Stimulated activated CD4-positive, alpha-beta T cell treated with anti-CD3 and anti-CD28 coated beads, Interleukin-1b, Interleukin-23, amount 100 ng/mL, for 4 hours (primary cell): ENCODE data around the gene TGFB1.

Source experiments
- DNase-seq, 2 donors: peaks; one replicate each; pipeline ENCODE4 v3.0.0-alpha.2; 2020; ENCODE audit warnings: low read depth in 2 of 2

The TGFB1 gene

DNA sequence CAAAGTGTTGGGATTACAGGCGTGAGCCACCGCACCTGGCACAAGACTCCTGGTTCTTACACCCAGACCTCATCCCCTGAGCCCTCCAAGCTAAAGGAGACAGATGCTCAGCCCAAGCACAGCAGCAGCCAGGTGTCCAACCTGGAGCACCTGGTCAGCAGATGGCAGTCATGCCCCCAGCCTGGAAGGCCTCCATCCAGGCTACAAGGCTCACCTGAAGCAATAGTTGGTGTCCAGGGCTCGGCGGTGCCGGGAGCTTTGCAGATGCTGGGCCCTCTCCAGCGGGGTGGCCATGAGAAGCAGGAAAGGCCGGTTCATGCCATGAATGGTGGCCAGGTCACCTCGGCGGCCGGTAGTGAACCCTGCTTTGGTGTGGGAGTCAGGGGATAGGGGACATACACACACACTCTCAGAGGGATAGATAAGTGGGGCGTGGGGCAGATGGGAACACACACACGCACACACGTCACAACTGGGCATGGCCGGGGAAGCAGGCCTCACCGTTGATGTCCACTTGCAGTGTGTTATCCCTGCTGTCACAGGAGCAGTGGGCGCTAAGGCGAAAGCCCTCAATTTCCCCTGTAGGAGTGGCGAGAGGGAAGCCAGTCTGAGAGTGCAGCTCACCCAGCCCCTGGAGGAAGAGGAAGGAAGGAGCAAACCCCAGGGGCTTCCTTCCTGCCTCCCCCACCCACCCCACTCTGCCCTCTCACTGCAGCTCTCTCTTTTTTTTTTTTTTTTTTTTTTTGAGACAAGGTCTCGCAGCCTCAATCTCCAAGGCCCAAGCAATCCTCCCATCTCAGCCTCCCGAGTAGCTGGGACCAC is 11.8 kb downstream of the TGFB1 start:
- no peak for DNase-seq

DNA sequence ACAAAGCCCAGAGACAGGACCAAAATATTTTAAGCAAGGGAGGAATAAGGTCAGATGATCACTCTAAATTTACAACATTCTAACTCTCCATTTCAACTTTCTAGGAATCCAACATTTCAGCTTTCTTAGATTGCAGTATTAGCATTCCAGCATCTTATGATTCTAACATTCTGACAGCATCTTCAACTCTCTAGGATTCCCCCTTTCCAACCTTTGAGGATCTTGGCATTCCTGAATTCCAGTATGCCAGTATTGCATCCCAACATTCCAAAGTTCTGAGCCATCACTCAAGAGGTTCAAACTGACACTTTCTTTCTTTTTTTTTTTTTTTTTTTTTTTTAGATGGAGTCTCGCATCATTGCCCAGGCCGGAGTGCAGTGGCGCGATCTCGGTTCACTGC is 13.8 kb downstream of the TGFB1 start:
- no peak for DNase-seq

DNA sequence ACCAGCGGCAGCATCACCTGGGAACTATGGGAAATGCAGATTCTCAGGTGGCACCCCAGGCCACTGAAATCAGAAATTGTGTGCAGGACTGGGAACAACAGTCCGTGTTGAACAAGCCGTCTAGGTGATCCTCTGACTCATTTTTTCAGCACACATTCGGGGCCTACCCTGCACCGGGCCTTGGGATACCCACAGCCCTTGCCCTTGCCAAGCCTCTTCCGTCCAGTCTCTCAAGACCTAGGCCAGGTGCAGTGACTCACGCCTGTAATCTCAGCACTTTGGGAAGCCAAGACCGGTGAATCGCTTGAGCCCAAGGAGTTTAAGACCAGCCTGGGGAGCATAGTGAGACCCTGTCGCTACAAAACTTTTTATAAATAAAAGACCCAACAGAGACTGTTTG is 18.3 kb downstream of the TGFB1 start:
- no peak for DNase-seq

DNA sequence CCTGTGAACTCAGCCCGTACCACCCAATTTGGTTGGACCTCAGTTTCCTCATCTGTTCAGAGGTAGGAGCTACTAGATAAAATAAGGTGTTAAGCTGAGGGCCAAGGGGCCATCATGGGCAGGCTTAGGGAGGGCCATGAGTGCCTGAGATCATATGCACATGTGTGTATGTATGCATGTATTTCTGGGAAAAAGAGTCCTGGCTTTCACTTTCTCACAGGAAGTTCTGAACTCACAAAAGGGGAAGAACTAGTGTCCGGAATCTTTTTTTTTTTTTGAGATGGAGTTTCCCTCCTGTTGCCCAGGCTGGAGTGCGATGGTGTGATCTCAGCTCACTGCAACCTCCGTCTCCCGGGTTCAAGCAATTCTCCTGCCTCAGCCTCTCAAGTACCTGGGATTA is 18.9 kb downstream of the TGFB1 start:
- no peak for DNase-seq

DNA sequence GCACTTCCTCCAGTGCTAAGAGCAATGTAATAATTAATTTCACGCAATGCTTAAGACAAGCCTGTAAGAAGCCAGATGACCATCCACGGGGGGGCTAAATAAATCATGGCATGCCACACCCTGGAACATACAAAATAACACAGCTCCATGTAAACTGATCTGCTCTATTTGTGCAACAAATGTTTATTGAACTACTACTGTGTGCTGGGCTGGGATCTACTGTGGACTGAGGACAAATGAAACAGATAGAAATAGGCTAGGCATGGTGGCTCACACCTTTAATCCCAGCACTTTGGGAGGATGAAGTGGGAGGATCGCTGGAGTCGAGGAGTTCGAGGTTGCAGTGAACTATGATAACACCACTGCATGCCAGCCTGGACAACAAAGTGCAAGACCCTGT is 21.3 kb downstream of the TGFB1 start:
- DNase-seq, result no peak

DNA sequence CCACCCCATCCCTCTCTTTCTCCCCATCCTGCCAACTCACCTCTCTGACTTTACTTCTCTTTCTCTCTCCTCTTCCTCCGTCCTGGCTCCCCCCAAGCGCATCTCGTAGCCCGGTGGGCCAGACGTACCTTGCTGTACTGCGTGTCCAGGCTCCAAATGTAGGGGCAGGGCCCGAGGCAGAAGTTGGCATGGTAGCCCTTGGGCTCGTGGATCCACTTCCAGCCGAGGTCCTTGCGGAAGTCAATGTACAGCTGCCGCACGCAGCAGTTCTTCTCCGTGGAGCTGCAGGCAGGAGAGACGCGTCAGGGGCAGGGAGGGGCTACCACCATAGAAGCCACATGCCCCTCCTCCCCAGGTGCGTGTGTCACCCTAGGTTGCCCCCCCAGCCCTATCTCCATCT is 21.7 kb downstream of the TGFB1 start:
- no peak for DNase-seq

DNA sequence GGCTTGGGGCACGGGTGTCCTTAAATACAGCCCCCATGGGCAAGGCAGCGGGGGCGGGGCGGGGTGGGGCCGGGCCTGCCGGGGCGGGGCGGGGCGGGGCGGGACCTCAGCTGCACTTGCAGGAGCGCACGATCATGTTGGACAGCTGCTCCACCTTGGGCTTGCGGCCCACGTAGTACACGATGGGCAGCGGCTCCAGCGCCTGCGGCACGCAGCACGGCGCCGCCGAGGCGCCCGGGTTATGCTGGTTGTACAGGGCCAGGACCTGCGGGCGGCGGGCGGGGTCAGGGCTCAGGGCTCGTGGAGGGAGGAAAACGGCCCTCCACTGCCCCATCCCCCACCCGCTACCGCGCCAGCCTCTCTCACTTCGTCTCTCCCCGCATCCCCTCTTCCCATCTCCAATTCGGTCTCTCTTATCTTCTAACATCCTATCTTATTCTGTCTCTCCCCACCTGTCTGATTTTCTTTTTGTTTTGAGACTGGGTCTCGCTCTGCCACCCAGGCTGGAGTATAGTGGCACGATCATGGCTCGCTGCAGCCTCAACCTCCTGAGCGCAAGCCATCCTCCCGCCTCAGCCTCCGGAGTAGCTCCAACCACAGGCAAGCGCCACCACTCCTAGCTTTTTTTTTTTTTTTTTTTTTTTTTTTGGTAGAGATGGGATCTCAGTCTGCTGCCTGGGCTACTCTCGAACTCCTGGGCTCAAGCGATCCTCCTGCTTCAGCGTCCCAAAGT is 22.6 kb downstream of the TGFB1 start:
- no peak for DNase-seq

DNA sequence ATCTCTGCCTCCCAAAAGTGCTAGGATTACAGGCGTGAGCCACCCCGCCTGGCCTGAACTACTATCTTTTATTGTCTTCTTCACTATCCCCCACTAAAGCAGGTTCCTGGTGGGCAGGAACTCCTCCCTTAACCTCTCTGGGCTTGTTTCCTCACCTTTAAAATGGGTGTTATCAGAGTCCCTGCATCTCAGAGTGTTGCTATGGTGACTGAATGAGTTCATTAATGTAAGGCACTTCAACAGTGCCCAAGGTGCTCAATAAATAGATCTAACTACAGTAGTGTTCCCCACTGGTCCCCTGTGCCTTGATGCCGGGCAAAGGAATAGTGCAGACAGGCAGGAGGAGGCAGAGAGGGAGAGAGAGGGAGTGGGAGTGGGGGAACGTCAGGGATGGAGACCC is 23.2 kb downstream of the TGFB1 start:
- DNase-seq, result no peak

DNA sequence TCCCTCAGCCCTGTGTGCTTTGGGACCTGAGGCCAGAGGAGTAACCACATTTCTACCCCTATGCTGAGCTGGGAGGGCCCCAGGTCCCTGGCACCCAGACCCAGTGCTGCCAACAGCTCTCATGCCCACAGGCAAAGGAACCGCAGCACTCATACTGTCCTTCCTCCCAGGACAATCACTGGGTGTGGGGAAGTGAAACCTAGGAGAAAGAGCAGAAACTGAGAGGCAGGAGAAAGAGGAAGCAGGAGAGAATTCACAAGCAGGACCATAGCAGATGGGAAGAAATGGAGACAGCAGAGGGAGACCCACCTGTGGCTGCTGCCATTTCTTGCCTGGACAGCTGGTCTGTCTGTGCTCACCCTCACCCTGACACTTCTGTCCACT is 24.9 kb downstream of the TGFB1 start:
- no peak for DNase-seq

DNA sequence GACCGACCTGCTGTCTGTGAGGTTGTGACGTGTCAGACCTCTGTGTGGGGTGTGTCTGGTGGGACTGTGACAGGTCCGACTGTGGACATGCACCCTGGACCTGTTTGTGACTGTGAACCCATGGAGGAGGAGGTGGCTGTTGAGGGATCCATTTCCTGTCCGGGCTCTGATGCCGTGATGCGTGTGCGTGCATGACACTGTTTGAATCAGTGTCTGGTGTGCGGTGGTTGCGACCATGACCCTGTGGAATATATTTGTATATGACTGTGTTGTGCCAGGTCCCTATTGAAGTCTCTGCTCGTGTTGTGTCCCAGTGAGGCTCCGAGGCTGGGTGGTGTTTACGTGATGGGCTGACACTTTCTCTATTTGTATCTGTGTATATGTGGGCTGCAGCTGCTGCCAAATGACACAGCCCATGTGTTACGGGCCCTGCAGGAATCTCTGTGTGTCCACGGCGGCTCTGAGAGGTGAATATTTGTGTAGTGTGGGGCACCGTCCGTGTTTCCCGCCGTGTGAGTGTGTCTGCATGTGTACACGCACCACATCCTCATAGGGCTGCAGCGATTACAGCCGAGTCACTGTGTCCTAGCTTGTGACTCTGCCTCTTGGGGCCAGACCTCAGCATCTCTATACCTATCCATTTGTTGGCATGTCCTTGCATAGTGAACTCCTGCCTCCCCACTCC is 25.4 kb downstream of the TGFB1 start:
- DNase-seq, result no peak

DNA sequence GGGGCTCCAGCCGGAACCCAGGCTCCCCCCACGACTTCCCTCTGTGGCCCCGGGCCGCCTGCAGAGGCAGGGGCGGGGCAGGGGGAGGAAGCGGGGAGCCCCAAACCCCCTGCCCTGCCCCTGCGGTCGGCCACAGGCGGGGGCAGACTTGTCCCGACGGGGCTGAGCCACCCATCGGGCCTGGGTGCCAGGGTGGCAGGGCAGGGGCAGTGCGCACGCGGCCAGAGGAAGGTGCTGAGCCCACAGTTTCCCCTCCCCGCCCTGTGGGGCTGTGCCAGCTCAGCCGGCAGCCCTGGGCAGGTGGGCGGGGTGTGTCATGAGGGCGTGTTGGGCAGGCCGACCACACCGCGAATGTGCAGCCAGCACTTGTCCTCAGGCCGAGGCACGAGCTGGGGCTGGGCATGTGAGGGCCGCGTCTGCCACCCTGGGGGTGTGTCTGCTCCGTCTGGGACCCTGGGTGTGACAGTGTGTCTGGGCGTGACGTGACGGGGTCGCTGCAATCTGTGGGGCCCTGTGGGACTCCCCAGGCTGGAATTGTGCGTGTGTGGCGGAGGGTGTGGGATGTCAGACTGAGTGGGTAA is 26.1 kb downstream of the TGFB1 start:
- peak; percentile 72 to 76 for DNase-seq

DNA sequence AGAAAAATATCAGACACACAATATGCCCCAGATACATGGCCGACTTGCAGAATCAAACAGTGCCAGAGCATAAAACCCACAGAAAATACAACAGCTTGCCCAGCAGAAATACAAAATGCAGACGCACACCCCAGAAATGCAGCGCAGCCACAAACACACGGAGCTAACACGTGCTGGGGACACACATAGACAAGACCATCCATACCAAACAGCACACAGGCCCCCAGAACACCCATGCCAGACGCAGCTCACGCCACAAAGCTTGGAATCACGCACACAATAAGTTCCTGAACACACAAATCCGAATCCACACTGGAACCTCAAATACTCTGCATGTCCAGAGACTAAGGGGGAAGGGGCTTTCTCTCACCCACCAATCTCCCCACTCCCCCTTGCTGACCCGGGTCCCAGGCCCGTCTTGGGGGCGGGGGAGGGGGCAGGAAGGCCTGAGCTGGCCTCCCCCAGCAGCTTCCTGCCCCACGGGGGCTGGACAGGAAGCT is 26.6 kb downstream of the TGFB1 start:
- DNase-seq, result no peak

DNA sequence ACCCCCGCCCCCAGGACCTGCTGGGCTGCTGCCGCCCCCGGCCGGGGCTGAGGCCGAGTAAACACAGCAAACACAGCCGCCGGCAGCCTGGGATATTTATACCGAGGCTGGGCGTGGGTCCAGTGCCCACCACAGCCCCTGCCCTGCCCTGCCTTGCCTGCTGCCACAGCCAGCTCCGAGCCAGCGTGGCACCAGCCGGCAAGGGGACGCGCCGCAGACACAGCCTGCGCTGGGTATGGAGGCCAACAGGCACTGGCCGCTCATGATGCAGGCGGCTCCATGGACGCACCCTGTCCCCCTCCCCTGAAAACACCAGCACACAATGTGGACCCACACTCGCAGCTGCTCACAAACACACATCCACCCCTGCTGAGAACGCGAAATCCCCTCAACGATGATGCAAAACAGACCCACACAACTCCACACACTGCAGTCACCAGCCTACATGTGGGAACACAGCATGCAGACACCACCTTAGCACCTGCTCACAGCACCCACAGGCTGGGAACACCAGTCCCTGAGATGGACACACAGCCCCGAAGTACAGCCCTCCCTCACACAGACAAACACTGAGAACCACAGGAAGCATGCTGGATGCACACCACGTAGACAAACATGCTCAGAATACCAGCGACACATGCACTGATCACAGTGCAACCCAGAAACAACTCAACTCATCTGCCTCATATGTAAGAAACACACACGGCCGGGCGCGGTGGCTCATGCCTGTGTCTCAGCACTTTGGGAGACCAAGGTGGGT is 27.6 kb downstream of the TGFB1 start:
- no peak for DNase-seq

DNA sequence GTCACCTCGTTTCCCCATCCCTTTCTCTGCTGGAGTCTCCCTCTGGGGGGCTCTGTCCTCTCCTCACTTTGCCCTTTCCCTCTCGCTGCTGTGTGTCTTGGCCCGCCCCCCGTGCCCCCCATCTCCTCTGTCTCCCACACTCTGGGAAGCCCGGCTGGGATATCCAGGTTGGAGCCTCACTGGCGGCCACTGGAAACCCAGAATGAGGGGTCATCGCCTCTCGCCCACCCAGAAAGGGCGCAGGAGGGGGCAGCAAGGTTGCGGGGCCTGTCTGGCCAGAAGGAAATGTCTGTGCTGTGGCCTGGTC is 28.1 kb downstream of the TGFB1 start:
- no peak for DNase-seq

DNA sequence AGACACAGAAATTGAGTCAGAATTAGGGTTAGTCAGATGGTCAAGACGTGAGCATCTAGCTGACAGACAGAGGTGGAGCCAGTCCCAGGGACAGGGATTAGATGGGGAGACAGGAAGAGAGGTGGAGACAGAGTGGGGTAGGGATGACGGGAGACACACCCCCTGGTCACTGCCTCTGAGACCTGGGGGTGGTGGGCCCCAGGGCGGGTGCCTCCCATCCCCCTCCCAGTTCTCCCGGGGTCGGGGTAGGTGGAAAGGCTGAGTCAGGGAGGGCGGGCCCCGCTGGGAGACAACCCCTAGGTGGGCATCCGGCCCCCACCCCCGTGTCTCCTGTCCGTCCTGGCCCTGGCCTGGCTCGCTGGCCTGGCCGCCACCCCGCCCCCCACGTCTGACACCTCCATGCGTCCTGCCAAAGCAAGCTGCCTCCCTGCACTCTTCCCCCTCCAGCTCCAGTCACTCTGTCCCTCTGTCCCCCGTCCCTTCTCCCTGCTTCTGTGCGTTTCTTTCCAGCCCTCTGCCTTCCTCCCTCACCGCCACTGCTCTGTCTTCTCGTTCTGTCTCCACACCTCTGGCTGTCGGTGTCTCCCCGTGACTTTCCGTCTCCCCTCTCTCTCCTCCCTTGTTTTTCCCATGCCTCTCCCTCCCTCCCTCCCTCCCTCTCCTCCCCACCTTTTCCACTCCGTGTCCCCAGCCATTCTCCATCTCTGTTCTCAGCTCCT is 28.6 kb downstream of the TGFB1 start:
- no peak for DNase-seq

DNA sequence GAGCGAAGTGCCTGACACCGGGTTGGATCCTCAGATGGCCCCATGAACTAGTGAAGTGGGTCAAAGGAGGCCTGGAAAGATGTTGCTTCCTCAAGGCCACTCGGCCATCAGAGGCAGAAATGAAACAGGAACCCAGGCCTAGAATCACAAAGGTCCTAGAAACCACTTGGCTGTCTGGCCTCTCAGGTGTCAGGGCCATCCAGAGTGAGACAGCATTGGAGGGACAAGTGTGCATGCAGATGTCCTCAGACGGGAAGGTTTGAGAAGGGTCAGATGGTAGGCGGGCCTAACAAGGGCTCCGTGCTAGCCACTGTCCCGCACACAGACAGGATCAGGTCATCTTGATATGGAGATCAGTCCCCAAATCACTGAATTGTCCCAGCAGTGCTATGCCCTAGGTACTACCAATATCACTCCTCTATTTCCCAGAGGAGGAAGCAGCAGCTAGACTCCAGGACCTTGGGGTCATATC is 29.5 kb downstream of the TGFB1 start:
- DNase-seq, result no peak

DNA sequence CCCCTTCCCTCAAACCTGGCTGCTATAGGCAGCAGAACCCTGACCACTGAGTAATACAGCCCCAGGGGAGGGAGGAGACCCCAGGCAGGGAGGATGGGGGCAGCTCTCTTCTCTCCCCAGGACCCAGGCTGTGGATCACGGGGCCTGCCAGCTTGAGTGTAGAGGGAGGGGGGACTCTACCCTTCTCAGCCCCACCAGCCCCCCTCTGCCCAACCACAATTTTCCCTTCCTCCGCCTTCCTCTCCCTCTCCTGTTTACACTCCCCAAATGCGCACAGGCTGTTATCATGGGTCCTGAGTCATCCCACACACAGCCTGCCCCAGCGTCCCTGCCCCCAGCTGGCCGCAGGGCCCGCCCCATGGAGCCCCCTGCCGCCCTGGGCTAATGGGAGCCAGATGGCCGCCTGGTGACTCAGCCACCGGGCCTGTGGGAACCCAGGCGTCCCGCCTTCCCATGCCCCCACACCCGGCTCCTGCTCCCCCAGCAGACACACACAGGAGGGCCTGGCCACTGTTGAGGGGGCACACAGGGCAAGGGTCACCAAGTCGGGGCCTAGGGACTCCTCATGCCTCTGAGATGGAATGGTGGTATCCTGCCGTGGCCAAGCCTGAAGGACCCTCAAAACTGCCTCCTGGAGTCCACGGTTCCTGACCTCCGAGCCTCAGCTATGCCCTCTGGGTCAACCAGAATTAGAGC is 30.1 kb downstream of the TGFB1 start:
- no peak for DNase-seq

DNA sequence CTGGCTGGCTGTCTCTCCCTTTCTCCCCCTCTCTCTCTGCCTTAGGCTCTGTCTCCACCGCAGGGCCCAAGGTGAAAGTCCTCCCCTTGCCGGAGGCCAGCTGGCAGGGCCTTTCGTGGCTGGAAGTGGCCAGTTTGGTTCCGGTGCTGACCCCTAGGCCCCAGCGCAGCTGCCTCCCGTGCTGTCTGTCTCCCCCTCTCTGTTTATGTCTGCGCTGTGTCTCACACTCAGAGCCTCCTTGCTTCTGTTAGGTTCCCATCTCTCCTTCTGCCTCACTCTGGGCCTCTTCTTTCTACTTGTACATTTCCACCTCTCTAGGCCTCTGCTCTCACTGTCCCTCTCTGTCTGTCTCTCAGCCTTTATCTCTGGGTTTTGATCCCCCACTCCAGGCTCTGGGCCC is 30.7 kb downstream of the TGFB1 start:
- no peak for DNase-seq

DNA sequence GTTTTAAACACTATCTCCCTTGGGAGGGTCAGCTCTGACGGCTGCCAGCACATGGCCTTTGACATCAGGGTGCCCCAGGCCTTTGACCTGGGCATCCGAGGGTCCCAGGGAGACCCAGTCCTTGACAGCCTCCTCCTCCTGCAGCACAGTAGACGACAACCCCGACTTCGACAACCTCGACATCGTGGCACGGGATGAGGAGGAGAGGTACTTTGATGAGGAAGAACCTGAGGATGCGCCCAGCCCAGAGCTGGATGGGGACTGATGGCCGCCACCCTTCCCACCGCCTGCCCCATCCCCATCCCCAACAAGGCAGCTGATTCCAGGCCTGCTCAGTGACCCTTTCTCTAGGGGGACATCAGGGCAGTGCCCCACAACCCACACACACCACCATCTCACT is 31.3 kb downstream of the TGFB1 start:
- no peak for DNase-seq

DNA sequence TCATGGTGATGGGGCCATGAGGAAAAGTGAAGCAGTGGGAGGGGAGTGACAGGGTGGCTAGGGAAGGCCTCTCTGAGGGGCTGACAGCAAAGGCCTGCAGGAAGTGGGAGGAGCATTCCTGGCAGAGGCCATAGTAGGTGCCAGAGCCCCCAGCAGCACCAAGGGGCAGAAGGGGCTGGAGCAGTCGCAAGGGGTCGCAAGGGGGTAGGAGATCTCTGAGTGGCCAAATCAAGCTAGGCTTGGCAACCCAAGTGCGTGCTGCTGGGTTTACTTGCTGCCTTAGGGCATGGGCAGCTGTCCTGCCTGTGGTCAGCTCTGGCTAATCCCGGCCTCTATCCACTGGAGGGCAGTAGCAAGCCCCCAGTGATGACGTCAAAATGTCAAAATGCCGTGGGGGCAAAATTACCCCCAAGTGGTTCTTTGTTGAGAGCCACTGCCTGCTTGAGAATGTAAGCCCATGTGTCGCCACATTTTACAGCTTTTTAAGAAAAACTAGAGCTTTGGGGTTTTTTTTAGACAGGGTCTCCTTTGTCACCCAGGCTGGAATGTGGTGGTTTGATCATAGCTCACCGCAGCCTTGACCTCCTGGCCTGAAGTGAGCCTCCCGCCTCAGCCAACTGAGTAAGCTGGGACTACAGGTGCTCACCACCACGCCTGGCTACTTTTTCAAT is 32.0 kb downstream of the TGFB1 start:
- DNase-seq, result no peak
